Heart right ventricle (tissue), 16 donors: ENCODE results near the gene ANO4. TPM values are rescaled to one million over a fixed set of nuclear protein-coding genes. Genes with fewer than 3 reads are reported as not detected.

Experiments used
- ATAC-seq, 8 donors: fragments of 200-7000 bp; cut with Tn5 transposase; one replicate each; pipeline ENCODE4 v1.9.1; 2020; ENCODE audit warnings: mild to moderate bottlenecking in 8 of 8, moderate library complexity in 8 of 8, moderate number of reproducible peaks in 1 of 8
- DNase-seq, 2 donors: peaks; one replicate each; pipeline ENCODE4 v3.0.0-alpha.2; 2020
- H3K27ac ChIP-seq, 10 donors: fragments of 200-600 bp; sonication (generic) in 2 of 10; one replicate each; pipeline versions ENCODE4 v1.5.0 to v1.8.0; 2020 to 2022; ENCODE audit warnings: mild to moderate bottlenecking in 3 of 10
- H3K27me3 ChIP-seq, 7 donors: fragments of 200-600 bp; one replicate each; pipeline ENCODE4 v1.8.0; 2021 to 2022; ENCODE audit warnings: mild to moderate bottlenecking in 2 of 7
- H3K36me3 ChIP-seq, 9 donors: fragments of 200-600 bp; sonication (generic) in 1 of 9; one replicate each; pipeline versions ENCODE4 v1.5.0 to v1.8.0; 2020 to 2022; ENCODE audit warnings: mild to moderate bottlenecking in 2 of 9
- H3K4me1 ChIP-seq, 9 donors: fragments of 200-600 bp; sonication (generic) in 1 of 9; one replicate each; pipeline versions ENCODE4 v1.5.0 to v1.8.0; 2020 to 2022; ENCODE audit warnings: mild to moderate bottlenecking in 4 of 9
- H3K4me3 ChIP-seq, 10 donors: fragments of 200-600 bp; sonication (generic) in 2 of 10; one replicate each; pipeline versions ENCODE4 v1.5.0 to v1.8.0; 2020 to 2022; ENCODE audit warnings: mild to moderate bottlenecking in 7 of 10, moderate library complexity in 2 of 10
- H3K9me3 ChIP-seq, 11 donors: fragments of 200-600 bp in 10 of 11; sonication (generic) in 2 of 11; one replicate each; pipeline versions ENCODE4 v1.5.0 to v1.8.0; 2013 to 2022; ENCODE audit warnings: mild to moderate bottlenecking in 2 of 11, control low read depth in 1 of 11, moderate library complexity in 1 of 11
- CTCF ChIP-seq, 9 donors: fragments of 200-600 bp; sonication (generic) in 2 of 9; IDR thresholded peaks; one replicate each; pipeline versions ENCODE4 v1.5.0 to v1.8.0; 2021 to 2022; ENCODE audit warnings: antibody characterized with exemption in 9 of 9, mild to moderate bottlenecking in 5 of 9, moderate library complexity in 1 of 9
- WGBS, 2 donors: extraction: QIAGEN DNeasy Blood & Tissue Kit; methylation state at CpG; one replicate each; pipeline ENCODE4 v1.1.7; 2013; ENCODE audit warnings: inconsistent platforms in 1 of 2; 5-methylcytosine and 5-hydroxymethylcytosine counted together
- intact Hi-C, 10 donors: fragments of 100-400 bp; cut with DNase I; formaldehyde crosslinking; loops; one replicate each; pipeline versions ENCODE4 v1.11.1 to v1.14.2; 2022
- polyA plus RNA-seq, 2 donors: library from polyadenylated mRNA; stranded (reverse); fragments of 200-250 nt; gene quantifications; one replicate each; pipeline ENCODE4 v1.2.3, GENCODE V29; 2013
- total RNA-seq, 10 donors: library from RNA; stranded (reverse); fragmentation: NEBNext Ultra II Directional in 3 of 10; extraction: Animal tissue kit (Norgen Biotek cat#: 25700) in 3 of 10; gene quantifications; one replicate each; pipeline versions ENCODE4 v1.2.1 to v1.2.4, GENCODE V29; 2021 to 2023
- donor health status: Arrhythmogenic right ventricular cardiomyopathy.
- donor health status: ischemic (EF 13 %, LVEDD 7.1; RV severe dilation, severe dysfunction).
- donor health status: healthy with polysubstance abuse.
- donor health status: DM: no; HTN: yes; CAD: no.
- donor health status: DM: no; HTN: no; CAD: no.
- donor health status: ischemic (EF 25% LVEDD 6.9; RV normal size, moderate dysfunction).
- donor health status: ischemic (EF 25% LVEDD 5.7; RV mildly dilated, moderate dysfunction).
- donor health status: healthy.
- donor health status: DM: yes; HTN: yes; CAD: no.
- donor health status: Ischemic cardiomyopathy.
- donor health status: ischemic (EF 35%, LVEDD 5.7; RV mildly dilated, moderate dysfunction).
- donor health status: nonischemic (EF 11% LVEDD 7.7; RV severe dilation, severe dysfunction).
- donor health status: DM: yes; HTN: yes; CAD: no.
- donor health status: PGD.
- donor health status: ischemic (EF 29% LVEDD 5.4; RV normal size, mild dysfunction).
- donor health status: nonischemic (EF 23%, LVEDD 6.1; RV moderate dilation, normal function).

Gene ANO4
- total and polyA plus RNA-seq, 12 donors: 0.08 to 0.45 (median 0.19) TPM; not detected in 5

- 74 to 87% methylated on average over 1 of the region's 1 CpG for WGBS, 2 donors
- no peak overlapping the region for H3K27ac ChIP-seq
- ATAC-seq (no peak), DNase-seq (no peak)
- no peaks in the 10 kb centered on the region for H3K4me1 ChIP-seq
- TF ChIP-seq CTCF (IDR thresholded peaks at IDR 0.05): no peak
- H3K4me3 ChIP-seq: no peak overlapping the region
- no peaks in the 10 kb centered on the region for H3K36me3 ChIP-seq
- no peaks in the 10 kb centered on the region for H3K9me3 ChIP-seq
- H3K27me3 ChIP-seq: peaks cover 0 to 8% (median 0%) of the 10 kb centered on the region in 7 donors
- intact Hi-C loops: no loop called here
Observed at GRCh38 chr12:100857971-100858370, 63.4 kb downstream of the ANO4 start.

GRCh38 chr12:100858656-100859055 lies 64.1 kb downstream of the ANO4 start:
- Histone ChIP-seq H3K27me3 (peaks cover 0 to 8% (median 0%) of the 10 kb centered on the region in 7 donors), H3K27ac (no peak overlapping the region), H3K36me3 (no peaks in the 10 kb centered on the region), H3K4me1 (no peaks in the 10 kb centered on the region), H3K4me3 (no peak overlapping the region), H3K9me3 (no peaks in the 10 kb centered on the region)
- WGBS, 2 donors: 59 to 62% methylated on average over 1 of the region's 1 CpG
- no peak for DNase-seq
- TF ChIP-seq CTCF (IDR thresholded peaks at IDR 0.05): no peak
- ATAC-seq: no peak
- intact Hi-C loops: no loop called here

- WGBS, 2 donors: 89 to 91% methylated on average over 5 of the region's 5 CpGs
- H3K4me1 ChIP-seq: no peaks in the 10 kb centered on the region
- intact Hi-C loops: no loop called here
- H3K27me3 ChIP-seq: peaks cover 0 to 8% (median 0%) of the 10 kb centered on the region in 7 donors
- no peaks in the 10 kb centered on the region for H3K9me3 ChIP-seq
- H3K27ac ChIP-seq: no peak overlapping the region
- no peak overlapping the region for H3K4me3 ChIP-seq
- TF ChIP-seq CTCF (IDR thresholded peaks at IDR 0.05): no peak
- no peak for ATAC-seq
- no peak for DNase-seq
- no peaks in the 10 kb centered on the region for H3K36me3 ChIP-seq
Observed at GRCh38 chr12:100859063-100859627, 64.6 kb downstream of the ANO4 start.

- H3K9me3 ChIP-seq: no peaks in the 10 kb centered on the region
- no peaks in the 10 kb centered on the region for H3K4me1 ChIP-seq
- H3K27me3 ChIP-seq: no peaks in the 10 kb centered on the region
- no peaks in the 10 kb centered on the region for H3K36me3 ChIP-seq
- intact Hi-C loops: no loop called here
- no peak overlapping the region for H3K27ac ChIP-seq
- no peak overlapping the region for H3K4me3 ChIP-seq
- DNase-seq (no peak), ATAC-seq (no peak)
- TF ChIP-seq CTCF (IDR thresholded peaks at IDR 0.05): no peak
- 88% methylated on average over 8 of the region's 8 CpGs for WGBS, 2 donors
Observed at GRCh38 chr12:100860611-100861010, 66.0 kb downstream of the ANO4 start.
